C4-2B (cell line): ENCODE data around the gene TVP23C.
"Not testable (repeated sequence)": the region's sequence is repeated elsewhere in the genome, so short reads cannot be mapped to it uniquely, and the experiment has no call there.

ENCODE experiments used
- ZFX ChIP-seq: fragments of 450-650 bp; IDR thresholded peaks from 2 replicates; pipeline ENCODE4 v1.6.1; 2017
- TF ChIP-seq, protein P1 (sequence below): fragments of 450-650 bp; conservative IDR thresholded peaks from 2 replicates; pipeline ENCODE4 v1.5.1; 2017; ENCODE audit warnings: mild to moderate bottlenecking

DNA sequence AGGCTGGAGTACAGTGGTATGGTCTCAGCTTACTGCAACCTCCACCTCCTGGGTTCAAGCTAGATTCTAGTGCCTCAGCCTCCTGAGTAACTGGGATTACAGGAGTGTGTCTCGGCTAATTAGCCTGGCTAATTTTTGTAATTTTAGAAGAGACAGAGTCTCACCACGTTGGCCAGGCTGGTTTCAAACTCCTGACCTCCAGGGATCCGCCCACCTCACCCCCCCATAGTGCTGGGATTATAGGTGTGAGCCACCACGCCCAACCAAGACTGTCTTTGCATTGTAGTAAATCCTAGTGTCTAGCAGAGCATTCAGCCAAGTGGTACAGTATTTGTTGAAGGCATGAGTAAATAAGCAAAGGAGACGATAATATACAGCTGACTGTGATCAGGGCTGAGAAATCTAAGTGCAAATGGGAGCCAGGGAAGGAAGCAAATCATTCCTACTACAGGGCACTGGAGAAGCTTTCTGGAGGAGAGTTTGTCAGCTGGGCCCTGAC is 5.9 kb downstream of the TVP23C start:
- TF ChIP-seq, protein P1, sequence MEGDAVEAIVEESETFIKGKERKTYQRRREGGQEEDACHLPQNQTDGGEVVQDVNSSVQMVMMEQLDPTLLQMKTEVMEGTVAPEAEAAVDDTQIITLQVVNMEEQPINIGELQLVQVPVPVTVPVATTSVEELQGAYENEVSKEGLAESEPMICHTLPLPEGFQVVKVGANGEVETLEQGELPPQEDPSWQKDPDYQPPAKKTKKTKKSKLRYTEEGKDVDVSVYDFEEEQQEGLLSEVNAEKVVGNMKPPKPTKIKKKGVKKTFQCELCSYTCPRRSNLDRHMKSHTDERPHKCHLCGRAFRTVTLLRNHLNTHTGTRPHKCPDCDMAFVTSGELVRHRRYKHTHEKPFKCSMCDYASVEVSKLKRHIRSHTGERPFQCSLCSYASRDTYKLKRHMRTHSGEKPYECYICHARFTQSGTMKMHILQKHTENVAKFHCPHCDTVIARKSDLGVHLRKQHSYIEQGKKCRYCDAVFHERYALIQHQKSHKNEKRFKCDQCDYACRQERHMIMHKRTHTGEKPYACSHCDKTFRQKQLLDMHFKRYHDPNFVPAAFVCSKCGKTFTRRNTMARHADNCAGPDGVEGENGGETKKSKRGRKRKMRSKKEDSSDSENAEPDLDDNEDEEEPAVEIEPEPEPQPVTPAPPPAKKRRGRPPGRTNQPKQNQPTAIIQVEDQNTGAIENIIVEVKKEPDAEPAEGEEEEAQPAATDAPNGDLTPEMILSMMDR, result not testable (repeated sequence)
- TF ChIP-seq ZFX, result not testable (repeated sequence)
